Measurements from ENCODE around the gene RPAIN. TPM values are rescaled to one million over a fixed set of nuclear protein-coding genes. Genes with fewer than 3 reads are reported as not detected.

RPAIN gene
- total RNA-seq (2013) = 37.7 TPM
- polyA plus RNA-seq (10 to 100 TPM; 18.9 to 31.9 (median 20.5) TPM), polyA minus RNA-seq (10.0 and 17.1 TPM in 2 replicates), total RNA-seq (4.9 to 26.8 (median 16.3) reads per million in 11 experiments)

- Histone ChIP-seq H3K4me3 (replicated peaks in 1 of 3; ENCODE audit: low read depth in 2 of 3, low read length in 3 of 3) (peak within 1 kb of the TSS; percentile 60 to 90 (median 87)), H2AFZ (ENCODE audit: insufficient read depth, low read depth, low read length, poor library complexity, severe bottlenecking) (peak within 1 kb of the TSS; percentile 91), H3K27ac (ENCODE audit: low read depth in 1 of 2, low read length in 2 of 2) (peak within 1 kb of the TSS; percentile 85 to 89), H3K9me3 (replicated peaks in 1 of 2; ENCODE audit: control insufficient read depth in 1 of 2, insufficient read depth in 1 of 2, low read length in 2 of 2) (no peaks in the 10 kb centered on the region), H3K9ac (ENCODE audit: insufficient read depth, low read length, poor library complexity, severe bottlenecking) (peak within 1 kb of the TSS; percentile 74), H3K79me2 (ENCODE audit: insufficient read depth, low read length) (peaks cover 64% of the 10 kb centered on the region), H3K4me1 (ENCODE audit: control insufficient read depth in 1 of 2, insufficient read depth in 2 of 2, low read length in 2 of 2) (peaks cover 15 to 20% of the 10 kb centered on the region in 2 donors), H4K20me1 (ENCODE audit: insufficient read depth, low read length) (no peaks in the 10 kb centered on the region), H3K27me3 (ENCODE audit: control insufficient read depth in 2 of 2, insufficient read depth in 2 of 2, low read length in 2 of 2) (no peaks in the 10 kb centered on the region), H3K36me3 (replicated peaks in 1 of 2; ENCODE audit: control insufficient read depth in 1 of 2, insufficient read depth in 2 of 2, low read length in 2 of 2) (peaks cover 37 to 58% of the 10 kb centered on the region in 2 donors), H3K4me2 (replicated peaks; ENCODE audit: extremely low read depth, low read length, poor library complexity, severe bottlenecking) (peak within 1 kb of the TSS; percentile 84)
- H3K4me1 Mint-ChIP-seq = peaks cover 23% of the 10 kb centered on the region
- intact Hi-C loops (cut with micrococcal nuclease) = loop anchor here in 1 of 2 donors (2.0 to 5.0 kb wide), 2 partner anchors 19 to 67 kb away; partner anchors contain the start of genes C1QBP, DERL2 and MIS12
- no peak for TF ChIP-seq CTCF (IDR thresholded peaks at IDR 0.05)
- peaks cover 0 to 2% (median 2%) of the 10 kb centered on the region in 3 donors for H3K27me3 Mint-ChIP-seq (ENCODE audit: low read depth in 3 of 3)
- peak within 1 kb of the TSS; percentile 88 to 97 (median 95) for H3K27ac Mint-ChIP-seq
- peaks cover 32 to 50% of the 10 kb centered on the region in 2 donors for H3K36me3 Mint-ChIP-seq
- DNase-seq = peak; percentile 51 to 78 (median 70)
- no peaks in the 10 kb centered on the region for H3K9me3 Mint-ChIP-seq
- H3K4me3 Mint-ChIP-seq = peak within 1 kb of the TSS; percentile 98 to 99
- under 1% methylated on average over 35 of the region's 41 CpGs for WGBS (ENCODE audit: insufficient coverage)
Measured at GRCh38 chr17:5419959-5420653, at the start of gene RPAIN. RPAIN (plus strand) TSS chr17:5420182; CDS start chr17:5420211, 29 bp downstream.

GRCh38 chr17:5370411-5370810, 49.6 kb upstream of the RPAIN start:
- Histone ChIP-seq H3K27me3 (ENCODE audit: control insufficient read depth in 2 of 2, insufficient read depth in 2 of 2, low read length in 2 of 2) (no peaks in the 10 kb centered on the region), H3K4me2 (replicated peaks; ENCODE audit: extremely low read depth, low read length, poor library complexity, severe bottlenecking) (no peak overlapping the region), H4K20me1 (ENCODE audit: insufficient read depth, low read length) (no peaks in the 10 kb centered on the region), H3K4me1 (ENCODE audit: control insufficient read depth in 1 of 2, insufficient read depth in 2 of 2, low read length in 2 of 2) (no peaks in the 10 kb centered on the region), H3K9ac (ENCODE audit: insufficient read depth, low read length, poor library complexity, severe bottlenecking) (no peak overlapping the region), H2AFZ (ENCODE audit: insufficient read depth, low read depth, low read length, poor library complexity, severe bottlenecking) (no peak overlapping the region), H3K4me3 (replicated peaks in 1 of 3; ENCODE audit: low read depth in 2 of 3, low read length in 3 of 3) (no peak overlapping the region), H3K79me2 (ENCODE audit: insufficient read depth, low read length) (no peaks in the 10 kb centered on the region), H3K27ac (ENCODE audit: low read depth in 1 of 2, low read length in 2 of 2) (no peak overlapping the region), H3K36me3 (replicated peaks in 1 of 2; ENCODE audit: control insufficient read depth in 1 of 2, insufficient read depth in 2 of 2, low read length in 2 of 2) (peaks cover 77 to 96% of the 10 kb centered on the region in 2 donors), H3K9me3 (replicated peaks in 1 of 2; ENCODE audit: control insufficient read depth in 1 of 2, insufficient read depth in 1 of 2, low read length in 2 of 2) (no peaks in the 10 kb centered on the region)
- no peak overlapping the region for H3K27ac Mint-ChIP-seq
- no peak overlapping the region for H3K4me3 Mint-ChIP-seq
- DNase-seq = no peak
- H3K4me1 Mint-ChIP-seq = no peaks in the 10 kb centered on the region
- H3K27me3 Mint-ChIP-seq (ENCODE audit: low read depth in 3 of 3) = no peaks in the 10 kb centered on the region
- intact Hi-C loops (cut with micrococcal nuclease) = no loop called here
- TF ChIP-seq CTCF (IDR thresholded peaks at IDR 0.05) = no peak
- H3K36me3 Mint-ChIP-seq = peaks cover 64 to 92% of the 10 kb centered on the region in 2 donors
- H3K9me3 Mint-ChIP-seq = no peaks in the 10 kb centered on the region
- WGBS (ENCODE audit: insufficient coverage) = no CpG with 5 or more reads among the region's 4 CpGs
